ENCODE results near the gene POLR3B. TPM values are rescaled to one million over a fixed set of nuclear protein-coding genes. Genes with fewer than 3 reads are reported as not detected.
A peak's percentile ranks its signal among the peaks of the same experiment; 100 is the strongest.

The POLR3B gene
- total RNA-seq, 1 donor from 2014 or later: 15.2 TPM

GRCh38 chr12:106392759-106393158 lies 35.2 kb downstream of the POLR3B start:
- H3K27me3 Mint-ChIP-seq (ENCODE audit: low read depth): no peaks in the 10 kb centered on the region
- peaks cover 44% of the 10 kb centered on the region for H3K36me3 Mint-ChIP-seq (ENCODE audit: low read depth)
- H3K27ac Mint-ChIP-seq (ENCODE audit: unreplicated experiment): no peak overlapping the region
- no peak overlapping the region for H3K4me3 Mint-ChIP-seq
- no peak for DNase-seq (ENCODE audit: low read depth, low spot score)
- H3K4me1 Mint-ChIP-seq: peaks cover 12% of the 10 kb centered on the region
- no peak for TF ChIP-seq CTCF (conservative IDR thresholded peaks at IDR 0.05)
- peaks cover 3% of the 10 kb centered on the region for H3K9me3 Mint-ChIP-seq

DNA sequence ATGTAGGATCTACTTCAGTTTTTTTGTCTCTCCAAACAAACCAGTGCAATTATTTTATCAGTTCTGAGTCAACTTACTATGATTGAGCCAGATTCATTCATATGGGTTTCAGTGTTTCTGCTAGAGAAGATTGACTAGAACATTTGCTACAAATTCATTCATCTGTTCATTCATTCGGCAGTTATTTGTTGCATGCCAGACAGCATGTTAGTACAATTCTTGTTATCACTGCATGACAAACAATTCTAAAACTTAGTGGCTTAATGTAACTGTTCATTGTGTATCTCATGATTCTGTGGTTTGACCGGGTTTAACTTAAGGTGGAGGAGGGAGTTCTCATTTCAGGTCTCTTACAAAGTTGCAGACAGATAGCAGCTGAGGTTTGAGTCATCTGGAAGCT lies 52.3 kb downstream of the POLR3B start:
- H3K36me3 Mint-ChIP-seq (ENCODE audit: low read depth): peaks cover 19% of the 10 kb centered on the region
- peaks cover 12% of the 10 kb centered on the region for H3K4me1 Mint-ChIP-seq
- no peak for TF ChIP-seq CTCF (conservative IDR thresholded peaks at IDR 0.05)
- H3K4me3 Mint-ChIP-seq: no peak overlapping the region
- no peak for DNase-seq (ENCODE audit: low read depth, low spot score)
- H3K9me3 Mint-ChIP-seq: no peaks in the 10 kb centered on the region
- H3K27ac Mint-ChIP-seq (ENCODE audit: unreplicated experiment): peak overlapping the region; percentile 83
- H3K27me3 Mint-ChIP-seq (ENCODE audit: low read depth): no peaks in the 10 kb centered on the region

GRCh38 chr12:106412563-106412962 lies 55.0 kb downstream of the POLR3B start:
- H3K4me3 Mint-ChIP-seq: no peak overlapping the region
- H3K27ac Mint-ChIP-seq (ENCODE audit: unreplicated experiment): no peak overlapping the region
- H3K9me3 Mint-ChIP-seq: no peaks in the 10 kb centered on the region
- H3K27me3 Mint-ChIP-seq (ENCODE audit: low read depth): no peaks in the 10 kb centered on the region
- no peak for DNase-seq (ENCODE audit: low read depth, low spot score)
- TF ChIP-seq CTCF (conservative IDR thresholded peaks at IDR 0.05): no peak
- H3K4me1 Mint-ChIP-seq: peaks cover 23% of the 10 kb centered on the region
- peaks cover 24% of the 10 kb centered on the region for H3K36me3 Mint-ChIP-seq (ENCODE audit: low read depth)

DNA sequence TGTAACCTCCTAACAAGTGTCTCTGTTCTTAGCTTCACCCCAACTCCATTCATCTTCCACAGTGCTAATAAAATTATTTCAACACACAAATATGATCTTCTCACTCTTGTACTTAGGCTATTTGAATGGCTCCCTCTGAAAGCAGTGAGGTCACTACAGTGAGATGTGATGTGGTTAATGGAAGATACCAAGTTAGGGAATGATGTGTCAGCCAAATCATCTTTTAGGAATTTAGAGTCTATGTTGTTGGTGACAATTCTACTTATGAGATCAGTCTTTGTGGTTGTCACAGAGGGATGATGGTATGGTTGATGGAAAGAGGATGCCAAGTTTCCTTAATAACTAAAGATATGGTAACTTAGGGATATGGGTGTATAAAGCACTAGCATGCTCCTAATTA lies 57.6 kb downstream of the POLR3B start:
- Mint-ChIP-seq H3K27ac (ENCODE audit: unreplicated experiment) (no peak overlapping the region), H3K4me1 (peaks cover 25% of the 10 kb centered on the region), H3K36me3 (ENCODE audit: low read depth) (peaks cover 25% of the 10 kb centered on the region), H3K27me3 (ENCODE audit: low read depth) (no peaks in the 10 kb centered on the region), H3K9me3 (no peaks in the 10 kb centered on the region), H3K4me3 (no peak overlapping the region)
- TF ChIP-seq CTCF (conservative IDR thresholded peaks at IDR 0.05): no peak
- no peak for DNase-seq (ENCODE audit: low read depth, low spot score)

- TF ChIP-seq CTCF (conservative IDR thresholded peaks at IDR 0.05): no peak
- Mint-ChIP-seq H3K27me3 (ENCODE audit: low read depth) (no peaks in the 10 kb centered on the region), H3K4me3 (no peak overlapping the region), H3K4me1 (peaks cover 25% of the 10 kb centered on the region), H3K27ac (ENCODE audit: unreplicated experiment) (peak overlapping the region; percentile 59), H3K9me3 (no peaks in the 10 kb centered on the region), H3K36me3 (ENCODE audit: low read depth) (peaks cover 21% of the 10 kb centered on the region)
- no peak for DNase-seq (ENCODE audit: low read depth, low spot score)
Observed at GRCh38 chr12:106416273-106416672, 58.7 kb downstream of the POLR3B start.
